Retinal pigment epithelial cell (primary cell): Measurements from ENCODE around the gene IL6ST.
"Not testable (repeated sequence)": the region's sequence is repeated elsewhere in the genome, so short reads cannot be mapped to it uniquely, and the experiment has no call there.

ENCODE experiments used
- DNase-seq: peaks from one replicate; pipeline ENCODE4 v3.0.0-alpha.2; 2010; ENCODE audit warnings: low read depth
- H3K4me3 ChIP-seq: 2 replicates; pipeline ENCODE4 v1.5.1; 2011; ENCODE audit warnings: mild to moderate bottlenecking, low read length, control low read depth, moderate library complexity
- CTCF ChIP-seq: conservative IDR thresholded peaks from 2 replicates; pipeline ENCODE4 v1.5.1; 2011; ENCODE audit warnings: low read depth, low read length, control low read depth, inconsistent platforms

Gene IL6ST

GRCh38 chr5:55993013-55993412 lies 1.8 kb downstream of the IL6ST start:
- no peak for DNase-seq
- H3K4me3 ChIP-seq = peak overlapping the region; percentile 65
- no peak for TF ChIP-seq CTCF

GRCh38 chr5:55991768-55992486 lies 2.8 kb downstream of the IL6ST start:
- H3K4me3 ChIP-seq = no peak overlapping the region
- DNase-seq = no peak
- no peak for TF ChIP-seq CTCF

DNA sequence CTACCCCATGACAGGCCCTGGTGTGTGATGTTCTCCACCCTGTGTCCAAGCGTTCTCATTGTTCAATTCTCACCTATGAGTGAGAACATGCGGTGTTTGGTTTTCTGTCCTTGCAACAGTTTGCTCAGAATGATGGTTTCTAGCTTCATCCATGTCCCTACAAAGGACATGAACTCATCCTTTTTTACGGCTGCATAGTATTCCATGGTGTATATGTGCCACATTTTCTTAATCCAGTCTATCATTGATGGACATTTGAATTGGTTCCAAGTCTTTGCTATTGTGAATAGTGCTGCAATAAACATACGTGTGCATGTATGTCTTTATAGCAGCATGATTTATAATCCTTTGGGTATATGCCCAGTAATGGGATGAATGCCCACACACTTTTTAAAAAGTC lies 3.9 kb downstream of the IL6ST start:
- not testable (repeated sequence) for H3K4me3 ChIP-seq, DNase-seq

GRCh38 chr5:55989860-55990259 lies 4.9 kb downstream of the IL6ST start:
- no peak for TF ChIP-seq CTCF
- no peak overlapping the region for H3K4me3 ChIP-seq

DNA sequence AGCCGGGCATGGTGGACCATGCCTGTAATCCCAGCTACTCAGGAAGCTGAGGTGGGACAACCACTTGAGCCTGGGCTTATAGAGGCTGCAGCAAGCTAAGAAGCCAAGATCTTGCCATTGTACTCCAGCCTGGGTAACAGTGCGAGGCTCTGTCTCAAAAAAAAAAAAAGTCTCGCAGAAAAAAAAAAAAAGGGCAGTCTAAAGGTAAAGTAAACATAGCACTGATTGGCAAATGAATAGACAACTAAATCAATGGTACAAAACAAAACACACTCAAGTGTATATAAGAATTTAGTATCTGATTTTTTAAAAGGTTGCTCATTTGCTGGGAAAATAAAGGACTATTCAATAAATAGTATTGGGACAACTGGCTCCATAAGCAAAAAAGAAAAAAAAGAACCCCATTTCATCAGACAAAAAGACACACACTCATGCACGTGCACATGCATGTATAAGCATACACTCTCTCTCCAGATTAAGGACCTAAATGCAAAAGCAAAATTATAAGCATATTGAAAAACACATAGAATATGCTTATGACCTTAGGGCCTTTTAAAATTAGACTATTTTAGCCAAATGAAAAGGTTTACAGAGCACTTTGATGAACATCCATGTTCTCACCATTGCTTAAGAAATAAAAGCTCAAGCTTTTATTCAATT lies 5.7 kb downstream of the IL6ST start:
- DNase-seq = no peak
- no peak overlapping the region for H3K4me3 ChIP-seq
- no peak for TF ChIP-seq CTCF

More at GRCh38 chr5:55989860-55990259, 4.9 kb downstream of the IL6ST start:
- DNase-seq = no peak

GRCh38 chr5:55988428-55988827 lies 6.3 kb downstream of the IL6ST start:
- DNase-seq, H3K4me3 ChIP-seq: not testable (repeated sequence)

DNA sequence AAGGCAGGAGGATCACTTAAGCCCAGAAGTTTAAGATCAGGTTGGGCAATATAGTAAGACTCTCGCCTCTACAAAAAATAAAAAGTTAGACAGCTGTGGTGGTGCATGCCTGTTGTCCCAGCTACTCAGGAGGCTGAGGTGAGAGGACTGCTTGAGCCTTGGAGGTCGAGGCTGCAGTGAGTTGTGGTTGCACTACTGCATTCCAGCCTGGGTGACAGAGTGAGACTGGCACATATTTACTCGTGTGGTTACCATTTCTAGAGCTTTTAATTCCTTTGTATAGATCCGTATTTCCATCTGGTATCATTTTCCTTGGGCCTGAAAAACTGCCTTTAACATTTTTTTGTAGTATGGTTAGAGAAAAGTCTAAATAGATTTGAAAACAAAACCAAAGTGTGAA lies 7.8 kb downstream of the IL6ST start:
- TF ChIP-seq CTCF = no peak
- no peak overlapping the region for H3K4me3 ChIP-seq

DNA sequence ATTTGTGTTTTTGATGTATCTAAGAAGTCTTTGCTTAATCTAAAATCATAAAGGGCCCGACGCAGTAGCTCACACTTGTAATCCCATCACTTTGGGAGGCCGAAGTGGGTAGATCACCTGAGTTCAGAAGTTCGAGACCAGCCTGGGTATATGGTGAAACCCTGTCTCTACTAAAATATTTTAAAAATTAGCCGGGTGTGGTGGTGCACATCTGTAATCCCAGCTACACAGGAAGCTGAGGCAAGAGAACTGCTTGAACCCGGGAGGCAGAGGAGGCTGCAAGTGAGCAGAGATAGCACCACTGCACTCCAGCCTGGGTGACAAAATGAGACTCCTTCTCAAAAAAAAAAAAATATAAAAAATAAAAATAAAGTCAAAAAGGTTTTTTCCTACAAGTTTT lies 9.6 kb downstream of the IL6ST start:
- TF ChIP-seq CTCF = no peak
- no peak overlapping the region for H3K4me3 ChIP-seq
- DNase-seq = no peak

More for the DNA sequence above, 7.8 kb downstream of the IL6ST start:
- no peak for DNase-seq
